Panc1 (cell line): ENCODE results near the gene YAE1. TPM values are rescaled to one million over a fixed set of nuclear protein-coding genes. Genes with fewer than 3 reads are reported as not detected.

Experiments used
- ATAC-seq: fragments of 200-7000 bp; cut with Tn5 transposase; 2 replicates; pipeline ENCODE4 v1.9.1; 2020; ENCODE audit warnings: mild to moderate bottlenecking, moderate library complexity
- BruUV-seq: library from RNA; stranded (reverse); fragments of 400-500 nt; replicated peaks from 2 replicates; lab custom pipeline; 2021; lab: Mats Ljungman, UMichigan
- CTCF ChIA-PET: fragments of 300-600 bp; sonication (Branson Sonifier 250); formaldehyde crosslinking; loops from one replicate; lab custom pipeline; 2022; ENCODE audit warnings: antibody characterized with exemption; lab: Charles Lee
- POLR2A ChIA-PET: fragments of 300-600 bp; sonication (Branson Sonifier 250); formaldehyde crosslinking; loops from one replicate; lab custom pipeline; 2022; ENCODE audit warnings: antibody characterized with exemption; lab: Charles Lee
- DNase-seq: peaks from one replicate; pipeline ENCODE4 v3.0.0-alpha.2; 2010; ENCODE audit warnings: low read depth, low spot score
- H3K27ac ChIP-seq: 2 replicates; pipeline ENCODE4 v1.5.1; 2011; ENCODE audit warnings: mild to moderate bottlenecking, low read length, inconsistent platforms
- H3K27me3 ChIP-seq: fragments of 200-500 bp; sonication (Bioruptor generic); 2 replicates; pipeline ENCODE4 v1.6.0; 2014; ENCODE audit warnings: low read length, inconsistent platforms; ENCODE audit not compliant: control insufficient read depth, insufficient read depth
- H3K36me3 ChIP-seq: fragments of 200-500 bp; sonication (Bioruptor generic); 2 replicates; pipeline ENCODE4 v1.5.1; 2014; ENCODE audit warnings: inconsistent platforms, mild to moderate bottlenecking, low read length, moderate library complexity; ENCODE audit not compliant: control insufficient read depth, insufficient read depth
- H3K4me1 ChIP-seq: 2 replicates; pipeline ENCODE4 v1.5.1; 2011; ENCODE audit warnings: inconsistent platforms, mild to moderate bottlenecking, low read length, moderate library complexity; ENCODE audit not compliant: control insufficient read depth, insufficient read depth
- H3K4me3 ChIP-seq, 2 experiments: 2 replicates each; pipeline ENCODE4 v1.5.1; 2011 to 2012; ENCODE audit warnings: low read depth in 2 of 2, low read length in 2 of 2, mild to moderate bottlenecking in 2 of 2, inconsistent platforms in 1 of 2, moderate library complexity in 1 of 2
- H3K9me3 ChIP-seq: fragments of 200-500 bp; sonication (Bioruptor generic); 2 replicates; pipeline ENCODE4 v1.5.1; 2014; ENCODE audit warnings: low read depth, mild to moderate bottlenecking, inconsistent platforms, low read length, moderate library complexity; ENCODE audit not compliant: control insufficient read depth, insufficient read depth
- POLR2AphosphoS5 ChIP-seq: IDR thresholded peaks from 2 replicates; pipeline ENCODE4 v1.6.1; 2012; ENCODE audit warnings: mild to moderate bottlenecking, low read depth, low read length, moderate library complexity
- SIN3A ChIP-seq: IDR thresholded peaks from 2 replicates; pipeline ENCODE4 v1.6.1; 2012; ENCODE audit warnings: low read depth, mild to moderate bottlenecking, low read length, moderate library complexity, borderline replicate concordance; ENCODE audit not compliant: insufficient read depth
- TCF7L2 ChIP-seq: IDR thresholded peaks from 2 replicates; pipeline ENCODE4 v1.6.1; 2011; ENCODE audit warnings: mild to moderate bottlenecking, low read depth, low read length, inconsistent platforms
- in situ Hi-C: cut with HindIII; loops from 2 replicates; pipeline ENCODE4 v1.10.0; 2016; ENCODE audit warnings: low sequenced_read_pairs, low pct_unique_long_range_greater_than_20kb
- intact Hi-C: fragments of 100-400 bp; cut with micrococcal nuclease; formaldehyde crosslinking; loops from one replicate; pipeline ENCODE4 v1.10.0; 2022; ENCODE audit not compliant: unreplicated experiment
- total RNA-seq: library from RNA; stranded (reverse); gene quantifications from one replicate; pipeline ENCODE4 v1.2.1, GENCODE V29; 2021; ENCODE audit not compliant: unreplicated experiment
- TF ChIP-seq, protein P1 (sequence below): fragments of 450-650 bp; IDR thresholded peaks from 2 replicates; pipeline ENCODE4 v1.5.1; 2017; ENCODE audit warnings: mild to moderate bottlenecking
- TF ChIP-seq, protein P2 (sequence below), 2 experiments: IDR thresholded peaks; 2 replicates each; pipeline ENCODE4 v1.6.1; 2011 to 2012; ENCODE audit warnings: low read depth in 2 of 2, control low read depth in 1 of 2, low read length in 1 of 2, mild to moderate bottlenecking in 1 of 2, moderate library complexity in 1 of 2; ENCODE audit not compliant: insufficient read depth in 1 of 2

YAE1 gene
- total RNA-seq, 1 experiment from 2014 or later: 20.1 TPM

DNA sequence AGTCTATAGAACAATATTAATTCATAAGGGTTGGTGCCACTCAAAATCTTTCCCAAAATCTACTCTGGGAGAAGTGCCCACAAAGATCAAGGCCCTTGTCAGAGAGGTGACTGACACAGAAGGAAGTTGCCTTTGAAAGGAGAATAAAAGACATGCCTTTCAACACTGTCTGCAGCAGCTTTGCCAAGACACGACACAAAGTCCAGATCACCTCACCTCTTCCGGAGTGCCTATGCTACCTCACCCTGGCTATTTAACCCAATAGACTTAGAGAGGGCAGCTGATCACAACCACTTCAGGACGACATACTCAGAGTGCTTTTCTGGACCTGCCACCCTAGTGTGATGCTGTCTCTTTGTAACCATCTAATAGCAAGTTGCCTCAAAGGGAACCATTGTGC is 49.0 kb upstream of the YAE1 start:
- ATAC-seq (no peak), DNase-seq (no peak)
- no TSS peak for BruUV-seq
- Histone ChIP-seq H3K4me1 (no peaks in the 10 kb centered on the region), H3K27me3 (no peaks in the 10 kb centered on the region), H3K36me3 (no peaks in the 10 kb centered on the region), H3K4me3 (no peak overlapping the region), H3K9me3 (no peaks in the 10 kb centered on the region), H3K27ac (no peak overlapping the region)
- POLR2A ChIA-PET: no interaction called here
- intact Hi-C loops (no loop called here), in situ Hi-C loops (no loop called here)
- TF ChIP-seq, protein P1, sequence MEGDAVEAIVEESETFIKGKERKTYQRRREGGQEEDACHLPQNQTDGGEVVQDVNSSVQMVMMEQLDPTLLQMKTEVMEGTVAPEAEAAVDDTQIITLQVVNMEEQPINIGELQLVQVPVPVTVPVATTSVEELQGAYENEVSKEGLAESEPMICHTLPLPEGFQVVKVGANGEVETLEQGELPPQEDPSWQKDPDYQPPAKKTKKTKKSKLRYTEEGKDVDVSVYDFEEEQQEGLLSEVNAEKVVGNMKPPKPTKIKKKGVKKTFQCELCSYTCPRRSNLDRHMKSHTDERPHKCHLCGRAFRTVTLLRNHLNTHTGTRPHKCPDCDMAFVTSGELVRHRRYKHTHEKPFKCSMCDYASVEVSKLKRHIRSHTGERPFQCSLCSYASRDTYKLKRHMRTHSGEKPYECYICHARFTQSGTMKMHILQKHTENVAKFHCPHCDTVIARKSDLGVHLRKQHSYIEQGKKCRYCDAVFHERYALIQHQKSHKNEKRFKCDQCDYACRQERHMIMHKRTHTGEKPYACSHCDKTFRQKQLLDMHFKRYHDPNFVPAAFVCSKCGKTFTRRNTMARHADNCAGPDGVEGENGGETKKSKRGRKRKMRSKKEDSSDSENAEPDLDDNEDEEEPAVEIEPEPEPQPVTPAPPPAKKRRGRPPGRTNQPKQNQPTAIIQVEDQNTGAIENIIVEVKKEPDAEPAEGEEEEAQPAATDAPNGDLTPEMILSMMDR: no peak
- TF ChIP-seq SIN3A (no peak), TCF7L2 (no peak), POLR2AphosphoS5 (no peak)
- TF ChIP-seq, protein P2, sequence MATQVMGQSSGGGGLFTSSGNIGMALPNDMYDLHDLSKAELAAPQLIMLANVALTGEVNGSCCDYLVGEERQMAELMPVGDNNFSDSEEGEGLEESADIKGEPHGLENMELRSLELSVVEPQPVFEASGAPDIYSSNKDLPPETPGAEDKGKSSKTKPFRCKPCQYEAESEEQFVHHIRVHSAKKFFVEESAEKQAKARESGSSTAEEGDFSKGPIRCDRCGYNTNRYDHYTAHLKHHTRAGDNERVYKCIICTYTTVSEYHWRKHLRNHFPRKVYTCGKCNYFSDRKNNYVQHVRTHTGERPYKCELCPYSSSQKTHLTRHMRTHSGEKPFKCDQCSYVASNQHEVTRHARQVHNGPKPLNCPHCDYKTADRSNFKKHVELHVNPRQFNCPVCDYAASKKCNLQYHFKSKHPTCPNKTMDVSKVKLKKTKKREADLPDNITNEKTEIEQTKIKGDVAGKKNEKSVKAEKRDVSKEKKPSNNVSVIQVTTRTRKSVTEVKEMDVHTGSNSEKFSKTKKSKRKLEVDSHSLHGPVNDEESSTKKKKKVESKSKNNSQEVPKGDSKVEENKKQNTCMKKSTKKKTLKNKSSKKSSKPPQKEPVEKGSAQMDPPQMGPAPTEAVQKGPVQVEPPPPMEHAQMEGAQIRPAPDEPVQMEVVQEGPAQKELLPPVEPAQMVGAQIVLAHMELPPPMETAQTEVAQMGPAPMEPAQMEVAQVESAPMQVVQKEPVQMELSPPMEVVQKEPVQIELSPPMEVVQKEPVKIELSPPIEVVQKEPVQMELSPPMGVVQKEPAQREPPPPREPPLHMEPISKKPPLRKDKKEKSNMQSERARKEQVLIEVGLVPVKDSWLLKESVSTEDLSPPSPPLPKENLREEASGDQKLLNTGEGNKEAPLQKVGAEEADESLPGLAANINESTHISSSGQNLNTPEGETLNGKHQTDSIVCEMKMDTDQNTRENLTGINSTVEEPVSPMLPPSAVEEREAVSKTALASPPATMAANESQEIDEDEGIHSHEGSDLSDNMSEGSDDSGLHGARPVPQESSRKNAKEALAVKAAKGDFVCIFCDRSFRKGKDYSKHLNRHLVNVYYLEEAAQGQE (IDR thresholded peaks at IDR 0.05; ENCODE audit: insufficient read depth in 1 of 2, low read depth in 2 of 2, low read length in 1 of 2): no peak
- CTCF ChIA-PET: no interaction called here

DNA sequence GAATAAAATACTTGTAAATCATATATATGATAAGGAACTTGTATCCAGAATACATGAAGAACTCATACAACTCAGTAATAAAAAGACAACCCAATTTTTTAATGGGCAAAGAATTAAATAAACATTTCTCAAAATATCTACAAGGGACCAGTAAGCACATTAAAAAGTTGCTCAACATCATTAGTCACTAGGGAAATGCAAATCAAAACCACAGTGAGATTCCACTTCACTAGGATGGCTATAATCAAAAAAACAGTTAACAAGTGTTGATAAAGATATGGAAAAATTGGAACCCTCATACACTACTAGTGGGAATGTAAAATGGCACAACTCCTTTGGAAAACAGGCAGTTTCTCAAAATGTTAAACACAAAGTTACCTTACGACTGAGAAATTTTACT is 40.3 kb upstream of the YAE1 start:
- H3K9me3 ChIP-seq: no peaks in the 10 kb centered on the region
- intact Hi-C loops: loop anchor here (10.0 kb wide), 1 partner anchor 1131 kb away; no protein-coding TSS in a partner anchor
- ChIA-PET POLR2A (no interaction called here), CTCF (no interaction called here)
- no peak for TF ChIP-seq SIN3A
- no peak for TF ChIP-seq TCF7L2
- TF ChIP-seq, protein P2 (IDR thresholded peaks at IDR 0.05; ENCODE audit: insufficient read depth in 1 of 2, low read depth in 2 of 2, low read length in 1 of 2): no peak
- TF ChIP-seq, protein P1: no peak
- TF ChIP-seq POLR2AphosphoS5: no peak
- no peak overlapping the region for H3K27ac ChIP-seq
- H3K4me1 ChIP-seq: no peaks in the 10 kb centered on the region
- in situ Hi-C loops: no loop called here
- H3K36me3 ChIP-seq: no peaks in the 10 kb centered on the region
- DNase-seq: no peak
- no peaks in the 10 kb centered on the region for H3K27me3 ChIP-seq
- no peak for ATAC-seq
- no peak overlapping the region for H3K4me3 ChIP-seq
- no TSS peak for BruUV-seq
